ENCODE measurements around the gene SYPL1.
A peak's percentile ranks its signal among the peaks of the same experiment; 100 is the strongest.

Gene SYPL1

GRCh38 chr7:106121189-106121810 is 9.2 kb upstream of the SYPL1 start:
- no peak for DNase-seq

DNA sequence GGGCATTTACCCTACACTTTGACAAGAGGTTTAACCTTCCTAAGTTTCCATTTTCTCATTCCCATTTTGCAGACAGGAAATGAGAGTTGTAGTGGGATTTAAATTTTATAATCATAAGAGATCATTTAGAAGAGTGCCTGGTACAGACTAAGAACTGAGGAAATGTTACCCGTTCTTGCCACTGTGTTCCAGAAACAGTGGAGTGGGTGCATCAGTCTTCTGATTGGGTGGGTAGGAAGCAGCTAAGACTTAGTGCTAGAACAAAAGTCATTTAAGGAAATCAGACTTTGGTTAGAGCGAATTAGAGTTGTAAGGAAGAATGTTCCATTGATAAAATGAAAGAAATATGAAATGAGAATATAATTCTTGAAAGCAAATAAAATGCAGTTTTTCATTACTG is 8.4 kb upstream of the SYPL1 start:
- DNase-seq, result no peak

DNA sequence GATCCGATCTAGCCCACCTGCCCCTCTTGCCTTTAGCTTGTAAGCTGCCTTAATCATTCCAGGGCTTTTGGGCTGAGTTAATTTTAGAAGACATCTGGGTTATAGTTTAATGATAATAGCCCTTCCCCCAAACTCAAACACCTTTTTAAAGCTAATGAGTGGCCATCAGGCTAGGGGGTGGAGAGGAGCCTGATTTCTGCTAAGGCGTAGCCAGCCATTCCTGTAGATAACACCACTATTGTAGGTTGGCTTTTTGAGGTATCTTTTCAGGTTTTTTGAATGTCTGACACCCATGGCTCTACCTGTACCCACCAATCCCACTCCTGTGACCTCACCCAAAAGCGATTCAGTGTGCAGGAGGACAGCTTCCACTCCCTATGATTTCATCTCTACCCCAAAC is 7.6 kb upstream of the SYPL1 start:
- no peak for DNase-seq

GRCh38 chr7:106117786-106118544 is 5.9 kb upstream of the SYPL1 start:
- DNase-seq, result no peak

DNA sequence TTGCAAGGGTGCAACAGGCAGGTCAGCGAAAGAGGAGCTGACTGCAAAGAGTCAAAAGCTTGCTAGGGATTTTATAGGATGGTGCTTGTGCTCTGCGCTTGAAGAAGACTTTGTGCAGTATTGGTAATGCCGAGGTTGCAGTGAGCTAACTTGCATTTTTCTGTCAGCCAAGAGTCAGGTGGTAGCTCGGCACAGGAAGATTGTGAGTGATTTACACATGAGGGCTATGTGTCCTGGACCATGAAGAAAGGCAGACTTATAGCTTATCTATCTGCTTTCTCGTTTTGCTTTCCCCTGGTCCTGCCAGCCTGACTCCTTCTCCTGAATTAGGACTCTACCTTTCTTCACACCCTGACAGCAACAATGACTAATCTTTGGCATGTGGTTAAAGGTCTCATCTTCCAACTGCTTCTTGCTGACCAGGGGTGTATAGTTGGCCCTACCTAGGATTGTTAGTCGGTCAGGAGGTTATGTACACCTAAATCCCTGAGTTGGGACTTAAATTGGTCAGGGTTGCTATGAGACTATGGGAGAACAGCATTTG is 4.1 kb upstream of the SYPL1 start:
- no peak for DNase-seq

DNA sequence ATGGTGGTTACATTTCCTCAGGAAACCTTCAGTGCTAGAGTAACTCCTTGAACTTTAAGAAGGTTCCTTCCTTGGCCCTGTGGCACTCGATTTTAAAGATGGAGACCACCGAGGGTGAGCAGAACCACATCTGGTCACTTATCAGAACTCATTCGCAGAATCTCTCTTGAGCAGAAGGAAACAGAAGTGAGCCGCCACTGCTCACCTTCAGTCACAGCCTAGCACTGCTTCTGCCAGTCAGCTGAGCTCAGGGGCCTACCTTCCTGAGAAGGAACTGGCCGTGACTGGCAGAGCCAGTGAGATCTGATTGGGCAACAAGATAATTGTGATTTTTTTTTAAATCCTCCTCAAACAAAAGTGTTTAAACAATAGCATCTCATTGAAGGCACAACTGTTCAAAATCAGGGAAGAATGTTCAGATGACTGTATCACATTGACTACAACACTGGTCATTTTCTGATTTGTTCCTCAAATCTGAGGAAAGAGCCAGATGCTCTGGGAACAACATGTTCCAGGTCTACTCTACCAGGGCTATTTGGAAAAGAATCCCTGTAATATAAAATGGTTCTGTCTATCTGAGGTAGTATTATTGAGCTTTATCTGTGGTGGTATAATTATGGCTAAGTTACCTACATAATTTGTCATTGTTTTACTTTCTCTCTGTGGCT is 2.7 kb upstream of the SYPL1 start:
- no peak for DNase-seq

DNA sequence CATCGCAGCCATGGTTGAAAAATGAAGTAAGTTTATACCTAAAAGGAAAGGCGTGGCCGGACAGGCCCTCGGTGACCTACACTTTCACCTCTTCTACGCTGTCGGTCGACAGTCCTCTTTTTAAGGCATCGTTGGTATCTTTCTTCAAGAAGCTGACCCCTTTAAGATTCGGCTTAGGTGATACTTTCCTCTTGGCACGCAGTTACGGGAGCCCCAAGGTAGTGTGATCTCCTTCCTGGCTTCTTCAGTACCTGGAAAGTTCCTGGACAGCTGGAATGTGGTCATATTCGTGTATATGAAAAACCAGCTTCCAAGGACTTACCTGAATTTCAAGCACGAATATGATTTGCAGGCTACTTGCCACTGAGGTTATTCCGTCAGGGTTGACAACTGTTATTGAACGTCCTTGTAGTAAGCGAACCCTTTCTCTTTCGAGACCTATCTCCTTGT is 885 bp upstream of the SYPL1 start:
- DNase-seq, result no peak

DNA sequence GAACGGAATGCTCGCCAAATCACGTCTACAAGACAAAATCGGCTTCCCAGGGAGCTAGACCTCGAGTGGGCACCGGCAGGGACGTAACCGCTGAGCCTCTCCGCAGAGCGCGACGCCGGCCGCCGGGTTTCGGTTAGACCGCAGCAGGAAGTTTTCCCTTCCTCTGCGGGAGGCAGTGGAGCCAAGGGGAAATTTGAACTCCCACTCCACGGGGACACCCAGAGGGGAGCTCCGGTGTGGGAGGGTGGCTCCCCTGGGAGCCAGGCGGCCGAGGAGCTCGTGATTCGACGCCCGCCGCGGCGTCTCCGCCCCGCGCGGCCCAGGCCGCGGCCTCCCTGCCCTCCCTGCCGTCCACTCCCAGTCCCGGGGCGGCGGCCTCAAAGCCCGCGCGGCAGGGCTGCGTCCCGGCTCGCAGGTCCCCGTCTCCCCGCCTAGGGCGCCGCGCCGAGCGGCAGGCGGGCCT is 426 bp downstream of the SYPL1 start:
- peak; percentile 54 for DNase-seq

DNA sequence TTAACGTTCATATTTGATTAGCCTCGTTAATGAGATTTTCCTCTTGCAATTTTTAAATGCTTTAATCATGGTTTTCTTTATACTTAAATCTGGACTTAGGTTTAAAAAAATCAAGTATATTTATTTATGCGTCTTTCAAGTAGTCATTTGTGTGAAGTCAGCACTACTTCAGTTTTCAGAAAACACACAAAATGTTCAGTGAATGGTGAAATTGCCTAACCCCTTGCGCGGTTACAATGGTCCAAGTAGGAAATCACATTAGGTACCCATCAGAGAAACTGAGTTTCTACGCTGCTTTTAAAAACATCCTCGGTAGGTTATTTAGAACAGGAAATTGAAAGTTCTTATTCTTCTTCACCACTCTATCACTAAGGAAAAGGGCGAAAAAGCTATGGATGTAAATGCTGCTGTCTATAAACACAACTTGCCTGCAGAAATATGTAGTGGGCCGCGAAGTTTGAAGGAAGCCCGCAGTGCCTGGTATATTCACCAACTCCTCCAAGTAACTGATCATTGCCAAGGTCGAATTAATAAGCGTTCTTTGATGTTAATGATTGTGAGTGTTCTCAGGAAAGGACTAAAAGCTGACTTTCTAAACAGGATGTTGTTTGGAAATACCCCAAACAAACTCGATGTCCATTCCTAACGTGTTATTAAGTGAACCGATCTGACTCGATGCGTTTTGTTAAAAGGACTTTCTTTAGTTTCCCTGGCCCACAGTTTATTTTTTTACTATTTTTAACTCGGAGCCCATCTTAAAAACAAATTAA is 1.0 kb downstream of the SYPL1 start:
- DNase-seq, result no peak

DNA sequence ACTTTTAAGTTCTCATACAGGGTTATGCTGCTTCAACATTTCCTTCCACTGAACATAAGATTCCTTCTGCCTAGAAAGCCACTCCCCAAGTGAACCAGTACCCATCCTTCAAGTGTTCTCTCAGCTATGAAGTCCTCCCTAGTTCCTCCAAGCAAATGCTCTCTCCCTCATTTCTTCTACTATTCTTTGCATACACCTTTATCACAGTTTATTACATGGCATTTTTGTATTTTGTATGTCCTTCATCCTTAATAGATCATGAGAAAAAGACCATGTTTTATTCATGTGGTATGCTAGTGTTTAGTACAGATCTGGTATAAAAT is 1.9 kb downstream of the SYPL1 start:
- DNase-seq, result no peak

DNA sequence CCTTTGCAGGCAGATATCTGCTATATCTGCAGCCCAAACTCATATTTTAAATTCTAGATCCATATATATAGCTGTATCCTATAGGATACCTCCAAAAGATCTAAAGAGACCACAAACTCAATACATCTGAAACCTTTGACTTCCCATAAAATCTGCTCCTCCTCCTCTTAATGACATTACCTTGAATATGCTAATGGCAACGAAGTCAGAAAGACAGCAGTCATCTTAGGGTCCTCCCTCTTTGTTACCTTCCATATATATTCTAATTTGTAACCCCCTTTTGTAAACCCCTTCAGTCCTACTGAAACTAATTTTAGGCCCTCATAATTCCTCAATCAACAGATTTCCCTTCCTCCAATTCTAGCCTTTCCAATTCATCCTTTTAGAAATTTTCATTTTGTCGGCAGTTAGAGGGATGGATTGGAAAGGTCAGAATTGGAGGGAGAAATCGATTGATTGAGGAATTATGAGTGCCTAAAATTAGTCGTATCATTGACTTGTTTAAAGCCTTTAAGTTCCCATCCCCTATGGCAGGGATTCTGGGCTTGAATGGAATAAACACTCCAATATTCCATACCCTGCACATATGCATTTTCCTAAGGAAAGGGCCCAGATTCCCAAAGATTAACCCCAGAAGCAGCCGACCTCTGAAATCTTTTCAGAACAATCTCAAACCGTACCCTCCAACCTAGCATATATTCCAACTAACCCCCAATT is 2.4 kb downstream of the SYPL1 start:
- DNase-seq, result no peak

- DNase-seq, result no peak
Measured at GRCh38 chr7:106108991-106109390, 3.1 kb downstream of the SYPL1 start.

DNA sequence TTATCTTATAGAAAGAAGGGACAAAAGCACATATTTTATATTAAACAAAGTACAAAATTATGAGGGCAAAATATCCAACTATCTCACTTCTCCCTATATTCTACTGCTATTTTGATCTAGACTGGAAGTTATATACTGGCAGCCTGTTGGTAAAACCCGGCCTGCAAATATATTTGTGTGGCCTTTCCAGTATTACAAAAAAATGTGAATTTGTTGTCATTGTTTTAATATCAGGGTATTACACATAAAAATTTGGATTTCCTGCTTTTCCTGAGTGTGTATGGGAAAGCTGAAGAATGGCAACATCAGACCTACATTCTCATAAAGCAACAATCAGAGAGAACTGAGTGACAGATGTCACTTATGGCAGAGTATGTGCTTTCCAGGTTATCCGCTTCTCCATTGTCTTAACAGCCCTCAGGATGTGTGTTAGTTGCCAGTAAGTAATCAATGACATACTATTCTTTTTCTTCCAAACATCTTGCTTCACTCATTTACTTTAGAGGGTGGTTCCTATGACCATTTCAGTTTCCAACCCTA is 7.3 kb downstream of the SYPL1 start:
- no peak for DNase-seq

DNA sequence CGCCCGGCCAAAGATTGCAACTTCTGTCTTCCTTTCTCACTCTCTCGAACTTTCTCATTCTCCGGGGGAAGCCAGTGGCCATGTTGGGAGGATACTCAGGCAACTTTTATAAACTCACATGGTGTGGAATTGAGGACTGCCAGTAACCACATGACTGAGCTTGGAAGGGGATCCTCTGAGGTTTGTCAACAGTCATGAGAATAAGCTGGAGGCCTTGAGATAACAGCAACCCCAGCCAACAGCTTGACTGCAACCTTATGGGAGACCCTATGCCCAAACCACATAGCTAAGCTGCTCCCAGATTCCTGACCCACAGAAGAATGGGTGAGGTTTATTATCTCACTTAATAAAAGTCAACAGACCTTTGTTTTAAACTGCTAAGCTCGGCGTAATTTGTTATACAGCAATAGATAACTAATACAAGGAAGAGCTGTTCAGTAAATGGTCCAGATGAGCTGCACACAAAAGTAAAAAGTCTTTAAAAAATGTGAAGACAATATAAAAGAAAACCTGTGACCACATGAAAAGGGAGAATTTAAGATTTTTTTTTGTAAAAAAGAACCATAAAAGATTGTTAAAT is 9.6 kb downstream of the SYPL1 start:
- no peak for DNase-seq

DNA sequence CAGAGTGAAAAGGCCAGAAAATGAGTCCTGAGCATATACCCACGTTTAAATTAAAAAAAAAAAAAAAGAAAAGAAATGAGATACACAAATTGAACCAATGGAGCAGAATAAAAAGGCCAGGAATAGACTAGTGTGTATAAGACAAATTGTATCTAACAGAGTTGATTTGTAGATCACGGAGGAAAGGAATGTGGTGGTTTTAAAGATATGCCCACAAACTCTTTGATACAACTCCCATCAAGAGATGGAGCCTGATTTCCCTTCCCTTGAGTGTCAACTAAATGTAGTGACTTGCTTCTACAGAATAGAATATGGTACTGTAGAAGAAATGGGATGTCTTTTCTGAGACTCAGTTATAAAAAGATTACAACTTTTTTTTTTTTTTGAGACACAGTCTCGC is 10.4 kb downstream of the SYPL1 start:
- DNase-seq, result no peak

DNA sequence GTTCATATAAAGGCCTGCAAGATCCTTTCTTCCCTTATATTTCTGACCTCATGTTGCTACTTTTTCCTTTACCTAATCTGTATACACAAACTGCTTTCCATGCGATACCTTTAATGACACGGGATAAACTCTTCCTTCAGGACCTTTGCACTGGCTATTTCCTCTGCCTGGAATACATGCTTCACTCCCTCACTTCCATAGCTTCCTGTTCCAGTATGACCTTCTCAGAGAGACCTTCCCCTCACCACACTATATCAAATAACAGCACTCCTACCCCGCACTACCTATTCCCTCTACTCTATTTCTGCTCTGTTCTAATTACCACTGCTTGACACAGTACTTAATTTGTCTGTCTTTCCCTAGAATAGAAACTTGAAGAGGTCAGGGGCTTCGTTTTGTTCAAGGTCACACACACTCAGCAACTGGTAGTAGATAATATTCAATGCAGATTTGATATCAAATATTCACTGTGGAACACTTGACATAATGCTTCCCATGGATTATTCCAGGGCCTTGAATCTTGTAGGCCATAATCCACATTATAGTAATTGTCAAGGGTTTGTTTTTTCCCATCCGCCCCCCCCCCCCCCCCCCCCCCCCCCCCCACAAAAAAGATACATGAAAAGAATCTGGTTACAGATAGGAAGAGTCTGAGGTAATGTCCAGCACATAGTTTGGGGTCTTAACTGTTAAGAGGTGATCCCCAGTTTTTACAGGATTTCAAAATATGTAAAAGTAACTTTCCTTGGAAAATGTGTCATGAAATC is 11.1 kb downstream of the SYPL1 start:
- no peak for DNase-seq

DNA sequence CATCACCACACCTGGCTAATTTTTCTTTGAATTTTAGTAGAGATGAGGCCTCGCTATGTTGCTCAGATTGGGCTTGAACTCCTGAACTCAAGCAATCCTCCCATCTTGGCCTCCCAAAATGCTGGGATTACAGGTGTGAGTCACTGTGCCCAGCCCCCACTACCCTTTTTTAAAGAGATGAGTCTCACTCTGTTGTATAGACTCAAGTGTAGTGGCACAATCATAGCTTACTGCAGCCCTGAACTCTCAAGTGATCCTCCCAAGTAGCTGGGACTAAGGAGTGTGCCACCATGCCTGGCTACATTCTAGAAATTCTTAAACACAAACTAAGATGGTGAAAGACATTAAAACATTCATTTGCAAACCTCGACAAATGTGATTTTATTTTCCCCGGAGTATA is 12.6 kb downstream of the SYPL1 start:
- DNase-seq, result no peak

DNA sequence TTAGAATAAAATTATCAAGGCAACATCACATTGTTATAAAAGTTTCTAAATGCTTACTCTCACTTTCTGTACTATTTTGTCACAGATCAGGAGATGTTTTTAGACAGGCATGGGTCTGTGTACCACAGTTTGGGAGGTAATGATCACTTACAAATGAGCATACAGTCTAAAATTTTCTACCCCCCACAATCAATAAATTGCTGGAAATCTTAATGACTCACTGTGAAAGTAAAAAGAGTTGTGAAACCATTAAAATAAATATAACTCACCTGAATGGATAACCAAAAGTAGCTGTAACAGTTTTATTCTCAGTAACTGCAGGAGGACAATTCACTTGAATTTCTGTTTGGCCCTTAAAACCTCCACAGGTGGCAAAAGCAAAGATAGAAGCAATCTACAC is 13.2 kb downstream of the SYPL1 start:
- DNase-seq, result no peak

DNA sequence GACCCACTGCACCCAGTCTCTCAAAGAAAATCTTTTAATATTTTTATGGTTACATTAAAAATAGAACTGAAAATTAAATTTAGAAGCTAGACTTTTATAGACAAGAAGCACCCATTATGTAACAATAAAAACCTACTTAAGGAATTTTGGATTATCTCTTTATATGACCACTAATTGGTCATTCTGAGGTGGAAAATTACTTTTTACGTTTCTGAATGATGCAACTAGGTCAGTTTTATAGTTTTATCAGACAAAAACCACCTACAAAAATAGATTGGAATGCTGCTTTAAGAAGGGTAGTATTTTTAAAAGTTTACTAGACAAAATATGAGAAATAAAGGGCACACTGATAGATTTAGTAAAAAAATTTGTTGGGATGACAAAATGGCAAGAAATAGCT is 16.5 kb downstream of the SYPL1 start:
- DNase-seq, result no peak

DNA sequence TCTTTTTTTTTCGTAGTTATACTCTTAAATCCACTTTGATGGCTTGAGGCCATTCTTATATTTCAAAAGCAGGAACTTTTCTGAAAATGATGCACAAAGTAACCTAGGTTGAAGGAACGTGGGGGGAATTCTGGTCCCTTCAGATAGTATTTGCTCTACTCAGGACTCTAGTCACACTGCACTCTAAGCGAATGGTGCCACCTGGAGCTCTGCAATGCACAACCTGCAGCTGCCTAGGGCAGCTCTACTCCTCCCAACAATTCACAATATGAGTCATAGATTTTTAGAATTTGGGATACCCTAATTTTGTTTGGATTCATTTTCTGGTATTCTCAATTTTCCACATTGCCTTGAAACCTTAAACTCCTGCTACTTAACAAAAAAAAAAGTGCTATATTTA is 17.3 kb downstream of the SYPL1 start:
- DNase-seq, result no peak

DNA sequence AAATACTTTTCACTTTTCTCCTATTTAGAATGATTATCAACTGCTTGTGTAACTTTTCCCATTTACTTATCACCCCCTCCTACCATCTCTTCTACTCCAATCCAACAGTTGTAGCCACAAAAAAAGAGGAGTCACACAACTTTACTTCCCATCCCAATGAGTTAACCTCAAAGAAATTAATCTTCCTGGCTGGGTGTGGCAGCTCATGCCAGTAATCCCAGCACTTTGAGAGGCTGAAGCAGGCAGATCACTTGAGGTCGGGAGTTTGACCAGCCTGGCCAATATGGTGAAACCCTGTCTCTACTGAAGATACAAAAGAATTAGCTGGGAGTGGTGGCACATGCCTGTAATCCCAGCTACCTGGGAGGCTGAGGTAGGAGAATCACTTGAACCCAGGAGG is 19.9 kb downstream of the SYPL1 start:
- no peak for DNase-seq
